LNCaP clone FGC (cell line): ENCODE data around the gene RUNDC1.

Experiments used
- DNase-seq: peaks from one replicate; pipeline ENCODE4 v3.0.0-alpha.2; 2011; ENCODE audit warnings: low read depth
- H3K4me3 ChIP-seq: 2 replicates; pipeline ENCODE4 v1.5.1; 2011; ENCODE audit warnings: mild to moderate bottlenecking, low read depth, low read length, control low read depth
- TF ChIP-seq, protein P1 (sequence below): IDR thresholded peaks from 2 replicates; pipeline ENCODE4 v1.5.1; 2012; ENCODE audit warnings: mild to moderate bottlenecking; ENCODE audit not compliant: control insufficient read depth, insufficient read depth; ENCODE audit errors: extremely low read depth

Gene RUNDC1

DNA sequence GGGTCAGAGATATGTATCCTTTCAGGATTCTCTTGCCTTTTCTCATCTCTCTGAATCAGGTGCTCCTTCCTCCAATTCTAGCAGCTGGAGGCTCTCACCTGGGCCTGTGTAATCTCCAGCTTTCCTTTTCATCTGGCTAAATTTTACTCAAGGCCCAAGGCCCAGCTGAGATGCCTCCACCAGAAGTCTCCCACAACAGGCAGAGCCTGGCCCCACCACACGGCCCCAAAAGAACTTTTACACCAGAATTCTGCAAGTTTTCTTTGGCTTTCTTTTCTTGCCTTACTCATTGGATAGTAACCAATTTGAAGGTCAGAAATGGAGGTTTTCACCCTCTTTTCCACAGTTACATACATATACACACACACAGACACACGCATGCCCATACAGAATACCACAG, 59.3 kb downstream of the RUNDC1 start:
- TF ChIP-seq, protein P1, sequence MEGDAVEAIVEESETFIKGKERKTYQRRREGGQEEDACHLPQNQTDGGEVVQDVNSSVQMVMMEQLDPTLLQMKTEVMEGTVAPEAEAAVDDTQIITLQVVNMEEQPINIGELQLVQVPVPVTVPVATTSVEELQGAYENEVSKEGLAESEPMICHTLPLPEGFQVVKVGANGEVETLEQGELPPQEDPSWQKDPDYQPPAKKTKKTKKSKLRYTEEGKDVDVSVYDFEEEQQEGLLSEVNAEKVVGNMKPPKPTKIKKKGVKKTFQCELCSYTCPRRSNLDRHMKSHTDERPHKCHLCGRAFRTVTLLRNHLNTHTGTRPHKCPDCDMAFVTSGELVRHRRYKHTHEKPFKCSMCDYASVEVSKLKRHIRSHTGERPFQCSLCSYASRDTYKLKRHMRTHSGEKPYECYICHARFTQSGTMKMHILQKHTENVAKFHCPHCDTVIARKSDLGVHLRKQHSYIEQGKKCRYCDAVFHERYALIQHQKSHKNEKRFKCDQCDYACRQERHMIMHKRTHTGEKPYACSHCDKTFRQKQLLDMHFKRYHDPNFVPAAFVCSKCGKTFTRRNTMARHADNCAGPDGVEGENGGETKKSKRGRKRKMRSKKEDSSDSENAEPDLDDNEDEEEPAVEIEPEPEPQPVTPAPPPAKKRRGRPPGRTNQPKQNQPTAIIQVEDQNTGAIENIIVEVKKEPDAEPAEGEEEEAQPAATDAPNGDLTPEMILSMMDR, result no peak
- no peak for DNase-seq
- no peak overlapping the region for H3K4me3 ChIP-seq

DNA sequence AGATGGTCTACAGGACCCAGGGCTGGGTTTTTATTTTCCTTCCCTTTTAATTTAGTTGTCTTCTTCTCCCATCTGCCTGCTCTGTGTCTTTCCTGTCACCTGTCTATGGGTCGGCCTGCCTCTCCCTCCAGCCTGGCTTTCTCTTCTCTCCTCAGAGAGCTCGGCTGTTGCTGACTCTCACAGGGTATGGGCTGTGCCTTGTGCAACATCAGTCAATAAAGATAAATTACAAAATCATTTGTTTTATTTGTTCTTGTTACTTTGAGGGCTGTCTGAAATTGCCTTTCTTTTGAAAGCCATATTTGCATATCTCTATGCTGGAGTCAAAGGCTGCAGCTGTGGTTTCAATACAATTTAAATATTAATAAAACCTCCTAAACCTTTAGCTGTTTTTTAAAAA, 60.3 kb downstream of the RUNDC1 start:
- TF ChIP-seq, protein P1, result no peak
- DNase-seq, result no peak
- H3K4me3 ChIP-seq, result no peak overlapping the region

DNA sequence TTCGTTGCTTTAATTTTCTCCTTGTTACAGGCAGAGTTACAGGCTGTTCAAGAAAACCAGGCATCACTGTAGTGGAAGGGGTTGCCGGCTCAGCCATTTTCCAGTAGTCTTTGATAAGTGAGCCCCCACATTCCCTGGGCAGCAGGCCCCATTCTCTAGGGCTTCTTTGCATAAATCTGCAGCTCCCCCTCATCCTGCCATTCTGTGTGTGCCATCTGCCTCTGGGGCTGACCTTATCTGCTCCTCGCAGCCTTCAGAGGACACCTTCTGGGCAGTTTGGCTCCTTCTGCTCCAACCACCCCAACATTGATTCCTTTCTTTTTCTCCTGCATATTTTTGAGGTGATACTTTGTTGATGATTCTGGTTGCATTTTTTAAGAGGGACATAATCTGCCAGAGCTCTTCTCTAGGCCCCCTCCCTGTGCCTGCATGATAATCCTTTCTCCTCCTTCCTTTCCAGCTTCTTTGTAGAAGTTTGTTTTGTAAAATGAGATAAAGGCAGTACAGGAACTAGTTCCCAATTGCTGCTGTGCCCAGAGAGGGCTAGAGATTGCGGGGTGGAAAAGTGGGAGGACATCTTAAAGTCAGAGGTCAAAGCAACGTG, 61.8 kb downstream of the RUNDC1 start:
- DNase-seq, result no peak
- H3K4me3 ChIP-seq, result no peak overlapping the region
- TF ChIP-seq, protein P1, result no peak
